Stimulated activated CD4-positive, alpha-beta T cell treated with anti-CD3 and anti-CD28 coated beads, Interleukin-4, amount 100 ng/mL, for 4 hours (primary cell): ENCODE data around the gene IL31RA.

Experiments used
- DNase-seq, 2 experiments: peaks; one replicate each; pipeline ENCODE4 v3.0.0-alpha.2; 2020

Gene IL31RA

DNA sequence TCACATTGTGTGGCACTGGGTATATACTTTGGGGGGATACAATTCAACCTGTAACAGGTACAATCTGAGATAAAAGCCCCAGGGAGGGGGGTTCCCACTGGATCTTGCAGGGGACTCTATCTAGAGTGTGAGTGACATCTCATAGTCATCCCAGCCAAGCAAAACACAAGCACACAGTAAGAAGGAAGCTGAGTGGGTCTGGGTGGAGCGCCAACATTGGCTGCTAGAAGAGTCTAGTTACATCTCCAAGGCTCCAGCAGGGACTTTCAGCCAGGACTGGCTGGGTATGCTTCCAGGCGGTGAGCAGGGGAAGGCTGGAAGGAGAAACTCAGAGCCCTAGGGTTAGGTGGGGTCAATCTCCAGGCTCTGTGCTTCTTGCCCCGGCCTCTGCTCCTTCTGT is 53.0 kb downstream of the IL31RA start:
- no peak for DNase-seq

DNA sequence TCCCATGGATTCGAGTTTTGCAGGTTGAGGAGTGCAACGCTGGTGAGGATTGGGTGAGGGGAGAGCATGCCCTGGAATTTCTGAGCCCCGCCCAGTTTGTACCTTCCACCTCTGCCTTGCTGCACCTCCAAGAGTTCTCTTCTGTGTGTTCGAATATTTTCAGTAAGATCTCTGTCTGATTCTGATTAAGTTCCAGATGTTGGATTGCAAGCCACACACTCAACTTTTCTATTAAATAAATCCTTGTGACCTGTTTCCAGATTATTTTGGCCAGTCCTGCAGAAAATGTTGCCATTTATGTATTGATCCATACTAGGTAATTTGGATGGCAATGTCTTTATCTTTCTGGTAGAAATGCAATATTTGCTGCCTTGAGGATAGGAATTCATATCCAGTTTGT is 54.1 kb downstream of the IL31RA start:
- DNase-seq: no peak

DNA sequence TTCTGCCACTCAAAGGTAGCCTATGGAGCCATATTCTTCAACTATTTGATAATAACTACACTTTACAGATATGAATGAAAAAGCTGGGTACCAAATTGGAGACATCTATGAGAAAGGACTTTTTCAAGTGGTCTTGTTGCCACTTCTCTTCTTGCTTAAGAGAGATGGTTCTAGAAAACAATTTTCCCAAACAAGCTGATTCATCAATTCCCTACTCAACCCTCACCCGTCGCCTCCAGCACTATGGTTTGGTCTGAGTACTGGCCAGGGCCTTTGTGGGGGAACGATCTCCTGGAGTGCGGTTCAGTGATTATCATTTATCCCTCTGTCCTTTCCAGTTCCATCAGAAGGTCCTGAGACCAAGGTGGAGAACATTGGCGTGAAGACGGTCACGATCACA is 56.8 kb downstream of the IL31RA start:
- DNase-seq: no peak

DNA sequence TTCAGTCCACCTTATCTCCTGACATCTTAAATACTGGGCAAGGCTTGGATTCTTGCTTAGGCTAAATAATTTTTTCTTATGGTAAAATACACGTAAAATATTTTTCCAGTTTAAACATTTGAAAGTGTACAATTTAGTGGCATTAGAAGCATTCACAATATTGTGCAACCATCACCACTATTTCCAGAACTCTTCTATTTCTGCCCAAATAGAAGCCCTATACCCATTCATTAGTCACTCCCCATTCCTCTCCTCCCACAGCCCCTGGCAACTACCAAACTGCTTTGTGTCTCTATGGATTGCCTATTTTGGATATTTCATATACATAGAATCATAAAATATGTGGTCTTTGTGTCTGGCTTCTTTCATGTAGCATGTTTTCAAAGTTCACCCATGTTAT is 57.6 kb downstream of the IL31RA start:
- DNase-seq: no peak

DNA sequence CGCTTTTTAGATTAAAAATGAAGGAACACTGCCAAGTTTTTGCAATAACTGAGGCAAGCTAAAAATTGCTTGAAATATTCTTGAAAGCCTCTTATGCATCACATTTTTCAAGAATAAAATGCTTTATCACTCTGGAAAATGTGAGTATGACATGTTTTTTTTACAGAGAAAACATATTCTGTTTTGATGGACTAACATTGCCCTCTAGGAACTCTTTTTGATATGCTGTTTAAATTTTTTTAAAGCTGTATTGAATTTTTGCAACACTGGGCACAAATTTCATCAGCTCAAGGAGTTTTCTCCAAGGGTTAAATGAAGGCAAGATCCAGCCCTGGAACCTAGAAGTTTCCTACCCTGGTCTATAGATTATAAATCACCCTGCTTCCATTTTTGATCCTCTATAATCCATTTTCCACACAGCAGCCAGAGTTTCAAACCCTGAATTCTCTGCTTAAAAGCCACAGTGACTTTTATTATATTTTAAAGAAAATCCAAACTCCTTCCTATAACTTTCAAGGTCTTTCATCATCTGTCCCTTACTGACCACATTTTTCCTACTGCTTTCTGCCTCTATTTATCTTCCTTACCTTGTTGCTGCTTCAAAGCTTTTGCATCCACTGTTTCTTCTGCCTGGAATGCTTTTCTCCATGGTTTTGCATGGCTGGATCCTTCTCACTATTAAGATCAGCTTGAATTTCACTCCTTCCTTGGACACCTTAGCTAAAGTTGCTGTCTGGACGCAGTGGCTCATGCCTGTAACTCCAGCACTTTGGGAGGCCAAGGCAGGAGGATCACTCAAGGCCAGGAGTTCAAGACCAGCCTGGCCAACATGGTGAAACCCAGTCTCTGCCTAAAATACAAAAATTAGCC is 60.9 kb downstream of the IL31RA start:
- DNase-seq: no peak

DNA sequence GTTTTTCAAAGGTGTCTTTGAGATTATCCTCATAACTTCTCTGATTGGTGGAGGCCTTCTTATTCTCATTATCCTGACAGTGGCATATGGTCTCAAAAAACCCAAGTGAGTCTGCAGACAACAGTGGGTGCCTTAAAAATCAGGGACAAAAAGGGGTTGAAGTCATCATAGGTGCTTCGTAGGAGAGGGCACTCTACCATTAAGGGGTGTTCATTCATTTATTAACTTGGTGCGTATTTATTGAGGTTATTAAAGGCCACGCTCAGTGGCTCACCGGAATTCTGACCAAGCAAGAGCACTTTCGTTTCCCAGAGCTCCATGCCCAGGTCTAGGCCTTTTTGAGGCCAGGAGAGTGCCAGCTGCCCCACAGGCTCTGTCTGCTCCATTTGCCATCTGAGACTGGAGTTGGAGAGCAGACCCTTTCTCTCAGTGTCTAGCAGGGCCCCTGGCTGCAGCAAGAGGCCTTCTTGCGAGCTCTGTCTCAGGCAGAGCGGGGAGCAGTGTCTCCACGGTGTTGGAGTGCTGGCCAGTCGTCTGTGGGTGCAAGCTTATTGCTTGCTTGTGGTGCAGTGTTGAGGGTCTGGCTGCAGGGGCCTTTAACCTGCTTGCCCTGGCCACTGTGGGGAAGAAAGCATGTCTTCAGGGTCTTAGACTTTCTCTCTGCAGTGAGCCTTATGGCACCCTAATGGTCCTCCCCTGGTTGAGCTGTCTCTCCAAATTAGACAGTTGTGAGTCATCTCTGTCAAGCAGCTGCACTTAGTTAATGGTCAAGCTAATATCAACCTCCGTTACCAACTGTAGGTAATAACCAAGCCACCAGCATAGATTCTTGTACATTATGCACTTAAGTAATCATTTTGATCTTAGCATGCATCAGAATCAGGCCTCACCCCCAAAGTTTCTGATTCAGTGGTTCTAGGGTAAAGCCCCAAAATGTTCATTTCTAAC is 62.6 kb downstream of the IL31RA start:
- no peak for DNase-seq

DNA sequence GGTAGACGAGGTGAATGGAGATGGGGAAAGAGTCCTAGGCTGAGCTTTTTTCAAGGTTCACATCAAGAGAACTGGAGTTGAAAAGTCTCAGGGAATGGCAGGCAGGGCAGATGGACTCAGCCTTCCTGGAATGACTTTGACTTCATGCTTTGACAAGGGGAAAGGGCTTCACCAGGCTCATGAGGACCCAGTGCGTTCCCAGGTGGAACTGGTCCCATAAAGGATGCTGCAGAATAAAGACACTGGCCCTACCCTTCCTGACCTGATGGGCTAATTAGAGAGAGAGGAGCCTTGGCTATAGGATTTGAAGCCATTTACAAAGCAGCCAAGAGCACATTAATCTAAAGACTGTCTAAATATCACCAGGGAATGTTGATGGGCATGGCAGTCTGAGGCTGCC is 63.8 kb downstream of the IL31RA start:
- no peak for DNase-seq

DNA sequence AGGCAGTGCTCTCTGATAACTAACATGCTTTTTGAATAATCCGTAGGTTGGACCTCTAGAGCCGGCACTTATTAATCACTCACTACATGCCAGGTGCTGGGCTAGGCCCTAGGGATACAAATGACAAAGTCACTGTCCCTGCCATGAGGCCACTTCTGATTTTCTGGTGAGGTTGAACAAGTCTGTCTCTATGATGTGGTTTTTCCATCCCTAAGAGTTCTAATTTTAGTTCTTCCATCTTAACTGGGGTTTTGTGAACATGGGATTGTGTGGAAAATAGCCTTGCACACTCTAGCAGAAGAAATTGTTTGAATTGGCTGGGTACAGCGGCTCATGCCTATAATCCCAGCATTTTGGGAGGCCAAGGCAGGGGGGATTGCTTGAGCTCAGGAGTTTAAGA is 64.6 kb downstream of the IL31RA start:
- no peak for DNase-seq

DNA sequence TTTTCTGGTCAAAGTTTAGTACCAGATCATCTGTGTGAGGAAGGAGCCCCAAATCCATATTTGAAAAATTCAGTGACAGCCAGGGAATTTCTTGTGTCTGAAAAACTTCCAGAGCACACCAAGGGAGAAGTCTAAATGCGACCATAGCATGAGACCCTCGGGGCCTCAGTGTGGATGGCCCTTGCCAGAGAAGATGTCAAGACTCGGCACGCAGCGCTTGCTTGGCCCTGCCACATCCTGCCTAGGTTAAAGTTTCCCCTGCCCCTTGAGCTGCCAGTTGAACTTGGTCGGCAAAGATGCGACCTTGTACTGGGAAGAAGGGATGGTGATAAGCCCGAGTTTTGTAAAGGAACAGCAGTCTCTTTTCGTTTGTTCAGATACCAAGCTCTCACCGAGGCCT is 65.8 kb downstream of the IL31RA start:
- no peak for DNase-seq

DNA sequence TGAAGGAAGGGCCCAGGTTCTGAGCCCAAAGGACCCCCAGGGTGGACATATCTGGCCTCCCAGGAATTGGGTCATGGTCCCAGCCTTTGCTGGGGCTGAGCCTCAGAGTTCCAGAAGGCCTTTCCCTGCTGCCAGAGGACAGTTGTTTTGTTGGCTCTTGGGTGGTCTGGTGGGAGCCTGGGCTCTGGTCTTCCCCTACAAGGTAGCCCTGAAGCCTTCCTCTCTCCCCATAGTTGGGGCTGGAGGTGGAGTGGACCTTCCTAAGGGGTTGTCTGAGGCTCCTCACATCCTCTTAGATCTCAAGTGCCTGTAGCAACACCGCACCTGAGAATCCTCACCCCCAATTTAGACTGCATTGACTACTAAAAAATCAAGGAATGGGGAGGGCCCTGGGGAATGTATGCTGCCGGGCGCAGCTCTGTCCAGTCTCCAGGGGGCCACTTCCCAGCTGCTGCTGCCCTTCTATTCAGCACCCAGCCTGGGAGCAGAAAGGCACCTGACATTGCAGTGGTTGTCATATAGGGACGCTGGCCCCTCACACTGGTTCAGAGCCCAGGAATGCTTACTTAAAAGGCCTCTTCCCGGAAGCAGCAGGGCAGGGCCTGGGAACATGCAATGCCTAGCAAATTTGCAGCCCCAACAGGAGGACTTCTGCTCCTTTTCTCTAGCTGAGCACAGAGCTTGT is 66.4 kb downstream of the IL31RA start:
- no peak for DNase-seq

DNA sequence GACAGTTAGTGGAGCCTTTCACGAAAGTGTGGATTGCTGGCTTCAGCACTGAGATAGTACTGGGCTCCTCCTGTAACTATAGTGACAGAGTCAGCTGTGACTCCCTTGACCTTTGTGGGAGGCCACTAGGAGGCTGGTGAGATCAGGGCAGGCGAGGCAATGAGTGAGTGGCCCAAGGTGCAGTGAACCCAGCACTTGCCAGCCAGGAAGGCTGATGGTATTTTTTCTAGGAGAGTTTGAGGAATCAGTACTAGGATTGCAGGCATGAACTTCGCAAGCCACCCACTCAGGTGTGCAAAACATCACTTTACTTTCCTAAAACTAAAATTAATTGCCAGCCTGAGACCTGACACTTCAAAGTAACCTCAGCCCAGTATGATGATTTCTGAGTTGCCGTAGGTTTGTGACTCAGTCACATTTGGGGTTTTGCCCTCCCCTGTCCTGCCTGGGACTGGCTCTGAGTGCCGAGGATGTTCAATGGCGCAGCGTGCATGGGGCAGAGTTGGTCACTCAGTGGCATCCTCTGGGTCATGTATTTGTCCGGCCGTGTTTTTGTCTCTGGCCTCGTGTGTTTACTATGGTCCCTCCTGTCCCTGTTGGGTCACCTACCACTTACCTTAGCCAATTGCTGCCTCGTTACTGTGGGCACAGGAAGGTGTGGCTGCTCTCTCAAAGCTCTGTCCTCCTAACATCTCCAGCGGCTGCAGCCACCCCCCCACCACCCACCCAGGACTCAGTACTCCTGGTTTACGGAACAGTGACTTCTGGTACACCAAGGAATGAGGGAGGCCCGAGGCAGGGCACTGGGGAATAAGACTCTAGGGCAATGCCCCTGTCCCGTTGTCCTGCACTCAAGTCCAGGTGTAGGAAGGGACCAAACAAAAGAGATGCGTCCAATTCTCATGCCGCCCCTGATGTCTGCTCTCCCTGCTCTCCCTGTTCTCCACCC is 67.2 kb downstream of the IL31RA start:
- no peak for DNase-seq

DNA sequence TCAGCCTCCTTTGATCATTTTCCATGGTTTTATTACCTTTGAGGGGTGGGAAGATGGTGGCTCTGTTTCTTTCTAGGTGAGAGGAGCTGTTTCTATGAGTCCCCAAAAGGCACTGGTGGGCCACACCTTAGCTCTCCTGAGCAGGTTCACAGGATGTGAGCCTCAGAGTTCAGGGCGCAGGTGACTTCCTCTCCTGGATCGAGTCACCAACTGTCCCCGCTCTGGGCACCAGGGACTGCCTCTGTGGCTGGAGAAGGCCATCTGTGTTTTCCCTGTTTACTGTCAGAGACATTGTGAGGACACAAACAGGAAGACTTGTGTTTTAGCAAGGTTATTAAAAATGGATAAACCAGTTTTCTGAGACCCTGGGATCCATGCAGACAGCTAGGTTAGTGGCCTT is 68.5 kb downstream of the IL31RA start:
- no peak for DNase-seq

DNA sequence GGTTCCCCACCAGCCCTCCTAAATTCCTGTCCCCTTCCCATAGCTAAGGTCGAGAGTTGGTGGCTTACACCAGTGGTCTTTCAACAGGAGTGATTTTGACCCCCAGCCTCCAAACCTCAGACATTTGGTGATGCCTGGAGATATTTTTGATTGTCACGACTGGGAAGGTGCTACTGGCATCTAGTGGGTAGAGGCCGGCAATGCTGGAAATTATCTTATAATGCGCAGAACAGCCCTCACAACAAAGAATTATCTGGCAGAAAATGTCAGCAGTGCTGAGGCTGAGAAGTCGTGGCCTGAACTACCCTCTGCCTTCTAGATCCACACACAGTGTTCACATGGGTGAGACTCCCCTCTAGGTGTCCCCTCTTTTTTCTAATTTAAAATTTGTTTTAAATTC is 69.6 kb downstream of the IL31RA start:
- no peak for DNase-seq

DNA sequence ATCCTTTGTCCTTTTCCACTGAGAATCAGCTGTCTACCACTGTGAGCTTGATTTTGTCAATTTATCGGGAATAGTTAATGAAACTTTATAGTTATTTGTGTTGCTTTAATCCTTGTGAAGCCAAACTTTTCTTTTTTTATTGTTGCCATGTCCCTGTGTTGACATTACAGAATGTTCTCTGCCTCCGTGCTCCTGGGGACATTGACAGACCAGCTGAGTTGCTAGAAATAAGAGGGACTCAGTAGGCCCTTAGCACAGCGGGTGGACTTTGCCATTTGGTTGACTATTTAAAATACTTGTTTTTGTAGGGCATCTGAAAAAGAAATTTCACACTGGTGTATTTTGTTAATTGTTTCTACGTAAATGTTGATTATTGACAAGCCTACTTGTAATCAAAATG is 70.5 kb downstream of the IL31RA start:
- DNase-seq: no peak

DNA sequence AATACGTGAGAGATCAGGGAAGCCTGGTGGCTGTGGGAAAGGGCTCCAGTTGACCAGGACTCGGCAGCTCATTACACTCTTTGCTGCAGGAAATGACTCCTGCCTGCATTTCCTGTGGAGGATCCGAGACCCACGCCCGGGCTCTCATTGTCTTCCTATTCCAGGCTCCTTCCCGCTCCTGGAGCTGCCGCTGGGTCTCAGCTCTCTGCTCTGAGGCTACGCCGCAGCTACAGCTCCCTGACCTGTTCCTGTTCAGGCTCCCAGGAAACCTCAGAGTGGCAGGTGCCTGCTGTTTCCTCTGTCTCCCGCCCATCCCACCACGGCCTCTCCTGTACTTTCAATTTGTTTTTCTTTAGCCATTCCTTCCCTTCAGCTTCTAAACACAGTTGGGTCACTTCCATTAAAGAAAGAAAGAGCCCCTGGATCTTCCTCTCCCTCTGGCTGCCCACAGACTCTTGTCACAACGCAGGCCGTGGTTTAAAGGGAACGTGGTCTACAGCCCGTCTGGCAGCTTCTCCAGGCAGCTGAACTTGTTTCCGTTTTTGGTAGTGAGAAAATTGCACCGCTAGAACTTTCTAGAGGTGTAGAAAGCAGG is 72.1 kb downstream of the IL31RA start:
- no peak for DNase-seq

DNA sequence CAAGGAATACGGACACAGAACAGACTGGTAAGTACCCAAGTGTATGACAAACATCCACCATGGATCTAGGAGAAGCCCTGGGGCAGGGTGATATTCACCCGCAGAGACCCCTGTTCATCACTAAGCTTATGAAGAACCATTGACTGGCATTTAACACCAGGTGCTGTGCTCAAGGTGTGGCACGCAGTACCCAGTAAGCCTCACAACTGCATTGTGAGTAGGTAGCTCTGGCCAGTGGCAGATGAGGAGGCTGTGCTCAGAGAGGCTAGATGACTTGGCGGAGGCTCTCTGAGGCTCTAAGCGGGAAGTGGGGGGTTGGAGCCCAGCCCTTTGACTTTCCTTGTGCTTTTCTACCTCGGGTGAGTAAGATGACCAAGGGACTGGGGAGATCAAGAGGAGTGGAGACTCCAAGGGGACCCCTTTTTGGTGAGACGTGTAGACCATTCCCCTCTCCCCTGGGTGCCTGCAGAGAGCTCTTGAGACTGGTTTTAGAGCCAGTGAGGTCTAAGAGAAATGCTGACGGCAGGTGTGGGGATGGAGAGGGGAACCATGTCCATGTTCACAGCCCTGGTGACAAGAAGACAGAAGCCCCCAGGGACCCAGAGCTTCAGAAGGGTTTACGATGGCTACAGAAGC is 72.8 kb downstream of the IL31RA start:
- DNase-seq: no peak

DNA sequence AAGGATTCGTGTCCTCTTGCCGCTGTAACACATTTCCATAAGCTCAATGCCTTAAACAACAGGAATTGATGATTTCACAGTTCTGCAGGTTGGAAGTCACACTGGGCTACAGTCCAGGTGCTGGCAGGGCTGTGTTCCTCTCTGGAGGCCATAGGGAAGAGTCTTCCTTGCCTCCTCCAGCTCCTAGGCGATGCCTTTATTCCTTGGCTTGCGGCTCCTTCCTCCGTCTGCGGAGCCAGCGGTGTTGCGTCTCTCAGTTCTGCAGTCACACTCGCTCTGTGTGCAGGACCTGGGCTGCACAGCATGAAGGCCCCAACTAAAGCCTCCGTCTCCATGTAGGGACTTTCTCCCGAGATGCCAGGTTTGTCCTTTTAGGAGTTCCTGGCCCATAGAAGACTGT is 73.6 kb downstream of the IL31RA start:
- no peak for DNase-seq

DNA sequence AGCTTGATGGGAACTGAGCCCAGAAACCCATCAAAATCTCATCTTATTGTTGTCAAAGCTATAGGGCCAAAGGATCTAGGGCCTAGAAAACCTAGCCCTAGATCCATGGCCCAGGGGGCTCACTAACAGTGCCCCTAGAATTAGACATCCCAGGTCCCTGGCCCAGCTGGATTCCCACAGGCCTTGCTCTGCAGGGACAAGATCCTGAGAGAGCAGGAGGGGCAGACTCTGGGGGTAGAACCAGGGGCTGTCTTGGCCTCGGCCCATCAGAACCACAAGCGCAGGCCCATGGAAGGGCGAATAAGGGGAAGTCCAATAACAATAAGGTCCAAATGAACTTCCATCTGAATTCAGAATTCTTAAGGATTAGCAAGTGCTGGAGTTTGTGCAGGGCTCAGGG is 74.0 kb downstream of the IL31RA start:
- no peak for DNase-seq

DNA sequence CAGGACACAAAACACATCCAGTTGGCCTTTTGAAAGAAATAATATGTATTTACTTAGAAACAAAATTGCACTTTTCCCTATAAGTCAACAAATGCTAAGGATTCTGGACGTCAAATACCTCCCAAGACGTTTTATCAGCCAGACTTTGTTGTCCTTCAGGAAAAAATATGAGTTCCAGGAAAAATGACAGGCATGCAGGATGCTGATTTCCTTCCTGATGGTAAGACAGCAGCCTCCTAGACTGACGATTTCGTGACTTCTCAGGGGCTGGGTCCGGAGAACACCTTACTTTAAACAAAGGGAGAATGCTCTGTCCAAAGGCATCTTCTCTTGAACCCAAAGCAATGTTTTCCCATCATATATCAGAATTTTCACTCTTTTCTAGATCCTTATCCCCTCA is 74.6 kb downstream of the IL31RA start:
- no peak for DNase-seq

DNA sequence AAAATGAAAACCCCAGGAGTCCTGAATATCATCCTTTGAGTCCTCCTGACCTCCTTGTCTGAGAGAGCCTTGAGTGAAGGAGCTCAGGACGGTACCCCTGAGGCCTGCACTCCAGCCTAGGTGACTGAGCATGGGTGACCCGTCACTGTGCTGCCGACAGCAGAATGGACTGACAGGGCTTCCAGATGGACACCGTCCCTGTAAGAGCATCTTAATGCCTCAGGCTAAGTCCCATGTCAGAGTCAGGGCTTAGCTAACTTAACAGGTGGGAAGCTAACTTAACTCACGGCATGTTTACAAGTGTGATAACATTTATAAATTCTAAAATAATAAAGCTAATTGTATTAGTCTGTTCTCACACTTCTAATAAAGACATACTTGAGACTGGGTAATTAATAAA is 75.3 kb downstream of the IL31RA start:
- DNase-seq: no peak
